HEK293 (cell line): ENCODE results near the gene CDKL2.

Source experiments
- CTCF ChIA-PET: fragments of 350-600 bp; formaldehyde crosslinking; extraction: SDS; loops from one replicate; lab custom pipeline; 2021; ENCODE audit warnings: antibody characterized with exemption; lab: Yijun Ruan, JAX
- POLR2A ChIA-PET: fragments of 300-600 bp; formaldehyde crosslinking; extraction: SDS; loops from one replicate; lab custom pipeline; 2020; ENCODE audit warnings: antibody characterized with exemption, inconsistent platforms; lab: Yijun Ruan, JAX
- H3K27ac ChIP-seq: fragments of 200-500 bp; sonication (Bioruptor generic); 2 replicates; pipeline ENCODE4 v1.5.1; 2014; ENCODE audit warnings: low read depth, low read length, control low read depth, inconsistent platforms; ENCODE audit errors: extremely low read depth
- H3K36me3 ChIP-seq, 2 experiments: fragments of 200-500 bp in 1 of 2; sonication (Bioruptor generic) in 1 of 2; 1 replicate in 1 of 2; 2 replicates in 1 of 2; pipeline ENCODE4 v1.5.1; 2014 to 2017; ENCODE audit warnings: inconsistent platforms in 2 of 2, low read length in 2 of 2; ENCODE audit not compliant: control insufficient read depth in 2 of 2, insufficient read depth in 1 of 2
- H3K4me1 ChIP-seq: fragments of 200-500 bp; sonication (Bioruptor generic); 2 replicates; pipeline ENCODE4 v1.5.1; 2014; ENCODE audit warnings: mild to moderate bottlenecking, low read length, inconsistent platforms; ENCODE audit not compliant: control insufficient read depth, insufficient read depth
- H3K4me3 ChIP-seq: 2 replicates; pipeline ENCODE4 v1.5.1; 2011; ENCODE audit warnings: low read depth, mild to moderate bottlenecking, control low read depth, low read length, moderate library complexity
- H3K9me3 ChIP-seq: fragments of 200-500 bp; sonication (Bioruptor generic); 2 replicates; pipeline ENCODE4 v1.5.1; 2014; ENCODE audit warnings: low read depth, low read length, inconsistent platforms; ENCODE audit not compliant: control insufficient read depth, insufficient read depth
- BCL11B ChIP-seq: fragments of 450-650 bp; formaldehyde crosslinking; IDR thresholded peaks from 2 replicates; pipeline ENCODE4 v1.5.1; 2016; ENCODE audit warnings: low read depth, missing biosample characterization, missing genetic modification characterization
- GLIS2 ChIP-seq: fragments of 450-650 bp; formaldehyde crosslinking; IDR thresholded peaks from 2 replicates; pipeline ENCODE4 v1.5.1; 2016; ENCODE audit warnings: missing biosample characterization, missing genetic modification characterization
- HOXA7 ChIP-seq: sonication (generic); formaldehyde crosslinking; IDR thresholded peaks from 2 replicates; pipeline ENCODE4 v1.8.1; 2022; ENCODE audit warnings: missing genetic modification reagents, borderline replicate concordance
- OVOL3 ChIP-seq: fragments of 450-650 bp; formaldehyde crosslinking; IDR thresholded peaks from 2 replicates; pipeline ENCODE4 v1.5.1; 2016; ENCODE audit warnings: missing biosample characterization, missing genetic modification characterization
- TCF7L2 ChIP-seq: IDR thresholded peaks from 2 replicates; pipeline ENCODE4 v1.6.1; 2011; ENCODE audit warnings: low read depth, mild to moderate bottlenecking, inconsistent platforms, low read length, moderate library complexity, borderline replicate concordance
- ZBTB17 ChIP-seq: fragments of 450-650 bp; formaldehyde crosslinking; IDR thresholded peaks from 2 replicates; pipeline ENCODE4 v1.5.1; 2016; ENCODE audit warnings: missing biosample characterization, missing genetic modification characterization
- ZBTB20 ChIP-seq: fragments of 450-650 bp; formaldehyde crosslinking; IDR thresholded peaks from 2 replicates; pipeline ENCODE4 v1.5.1; 2016; ENCODE audit warnings: missing biosample characterization, missing genetic modification characterization
- ZFP41 ChIP-seq: fragments of 450-650 bp; formaldehyde crosslinking; IDR thresholded peaks from 2 replicates; pipeline ENCODE4 v1.5.1; 2016; ENCODE audit warnings: missing biosample characterization, missing genetic modification characterization, borderline replicate concordance
- ZFP69B ChIP-seq: fragments of 450-650 bp; formaldehyde crosslinking; IDR thresholded peaks from 2 replicates; pipeline ENCODE4 v1.5.1; 2016; ENCODE audit warnings: missing biosample characterization, missing genetic modification characterization
- ZIC2 ChIP-seq: fragments of 450-650 bp; formaldehyde crosslinking; IDR thresholded peaks from 2 replicates; pipeline ENCODE4 v1.5.1; 2016; ENCODE audit warnings: missing biosample characterization, missing genetic modification characterization
- ZNF133 ChIP-seq: fragments of 450-650 bp; formaldehyde crosslinking; IDR thresholded peaks from 2 replicates; pipeline ENCODE4 v1.5.1; 2016; ENCODE audit warnings: missing biosample characterization, missing genetic modification characterization
- ZNF146 ChIP-seq: fragments of 450-650 bp; formaldehyde crosslinking; IDR thresholded peaks from 2 replicates; pipeline ENCODE4 v1.5.1; 2016; ENCODE audit warnings: missing biosample characterization, missing genetic modification characterization
- ZNF174 ChIP-seq: fragments of 450-650 bp; formaldehyde crosslinking; IDR thresholded peaks from 2 replicates; pipeline ENCODE4 v1.5.0; 2017; ENCODE audit warnings: missing biosample characterization, mild to moderate bottlenecking, missing genetic modification characterization
- ZNF239 ChIP-seq: fragments of 450-650 bp; formaldehyde crosslinking; IDR thresholded peaks from 2 replicates; pipeline ENCODE4 v1.5.1; 2016; ENCODE audit warnings: missing biosample characterization, missing genetic modification characterization
- ZNF274 ChIP-seq, 2 experiments: fragments of 200-500 bp in 1 of 2; fragments of 450-650 bp in 1 of 2; sonication (Bioruptor generic) in 1 of 2; formaldehyde crosslinking in 1 of 2; IDR thresholded peaks; 2 replicates each; pipeline versions ENCODE4 v1.5.1 to v1.6.1; 2014 to 2016; ENCODE audit warnings: borderline replicate concordance in 1 of 2, inconsistent platforms in 1 of 2, low read length in 1 of 2, missing biosample characterization in 1 of 2, missing genetic modification characterization in 1 of 2
- ZNF302 ChIP-seq: fragments of 450-650 bp; formaldehyde crosslinking; IDR thresholded peaks from 2 replicates; pipeline ENCODE4 v1.5.1; 2016; ENCODE audit warnings: missing biosample characterization, missing genetic modification characterization, low read depth
- ZNF335 ChIP-seq: fragments of 450-650 bp; formaldehyde crosslinking; conservative IDR thresholded peaks from 2 replicates; pipeline ENCODE4 v1.5.1; 2016; ENCODE audit warnings: missing biosample characterization, missing genetic modification characterization
- ZNF341 ChIP-seq: fragments of 450-650 bp; formaldehyde crosslinking; IDR thresholded peaks from 2 replicates; pipeline ENCODE4; 2016; ENCODE audit warnings: low read depth, missing biosample characterization, missing genetic modification characterization
- ZNF354C ChIP-seq: fragments of 450-650 bp; formaldehyde crosslinking; IDR thresholded peaks from 2 replicates; pipeline ENCODE4 v1.5.1; 2016; ENCODE audit warnings: missing biosample characterization, missing genetic modification characterization, low read depth, borderline replicate concordance
- ZNF37A ChIP-seq: fragments of 450-650 bp; IDR thresholded peaks from 2 replicates; pipeline ENCODE4 v1.5.1; 2018; ENCODE audit warnings: missing biosample characterization, missing genetic modification characterization
- ZNF394 ChIP-seq: fragments of 450-650 bp; formaldehyde crosslinking; IDR thresholded peaks from 2 replicates; pipeline ENCODE4 v1.5.1; 2016; ENCODE audit warnings: missing biosample characterization, missing genetic modification characterization, mild to moderate bottlenecking, moderate library complexity, borderline replicate concordance
- ZNF510 ChIP-seq: fragments of 450-650 bp; formaldehyde crosslinking; IDR thresholded peaks from 2 replicates; pipeline ENCODE4 v1.5.1; 2018; ENCODE audit warnings: mild to moderate bottlenecking, missing genetic modification characterization, missing biosample characterization; ENCODE audit not compliant: insufficient replicate concordance
- ZNF549 ChIP-seq: fragments of 450-650 bp; IDR thresholded peaks from 2 replicates; pipeline ENCODE4 v1.5.1; 2018; ENCODE audit warnings: missing biosample characterization, missing genetic modification characterization, mild to moderate bottlenecking, inconsistent platforms, moderate library complexity
- ZNF621 ChIP-seq: fragments of 450-650 bp; formaldehyde crosslinking; IDR thresholded peaks from 2 replicates; pipeline ENCODE4 v1.5.1; 2017; ENCODE audit warnings: missing biosample characterization, missing genetic modification characterization
- ZNF629 ChIP-seq: fragments of 450-650 bp; formaldehyde crosslinking; IDR thresholded peaks from 2 replicates; pipeline ENCODE4 v1.5.1; 2017; ENCODE audit warnings: missing biosample characterization, missing genetic modification characterization
- ZNF670 ChIP-seq: fragments of 450-650 bp; formaldehyde crosslinking; IDR thresholded peaks from 2 replicates; pipeline ENCODE4 v1.5.1; 2016; ENCODE audit warnings: missing biosample characterization, missing genetic modification characterization, low read depth
- ZNF701 ChIP-seq: fragments of 450-650 bp; formaldehyde crosslinking; IDR thresholded peaks from 2 replicates; pipeline ENCODE4 v1.5.1; 2016; ENCODE audit warnings: missing biosample characterization, missing genetic modification characterization
- TF ChIP-seq, protein P1 (sequence below): fragments of 450-650 bp; formaldehyde crosslinking; IDR thresholded peaks from 2 replicates; pipeline ENCODE4 v1.5.1; 2017; ENCODE audit warnings: missing biosample characterization, missing genetic modification characterization
- TF ChIP-seq, protein P2 (sequence below): fragments of 450-650 bp; formaldehyde crosslinking; IDR thresholded peaks from 2 replicates; pipeline ENCODE4 v1.5.1; 2017; ENCODE audit warnings: missing biosample characterization, missing genetic modification characterization

The CDKL2 gene

DNA sequence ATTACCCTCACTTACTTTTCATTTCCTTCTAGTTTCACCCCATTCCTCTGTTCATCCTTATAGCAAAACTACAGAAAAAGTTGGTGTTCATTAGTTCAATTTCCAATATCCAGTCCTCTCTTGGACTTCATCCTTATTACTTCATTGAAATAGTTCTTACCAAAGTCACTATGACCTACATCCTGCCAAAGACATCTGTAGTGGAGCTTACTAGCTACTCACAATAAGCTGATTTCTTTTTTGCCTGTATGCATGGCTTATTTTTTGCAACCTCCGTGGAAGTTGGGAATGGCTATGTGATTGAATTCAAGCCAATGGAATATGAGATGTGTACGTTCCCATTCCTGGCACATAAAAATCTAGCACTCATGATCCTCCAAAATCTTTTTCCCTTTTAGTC is 4.6 kb upstream of the CDKL2 start:
- Histone ChIP-seq H3K9me3 (no peaks in the 10 kb centered on the region), H3K4me1 (no peaks in the 10 kb centered on the region), H3K27ac (no peak overlapping the region), H3K36me3 (no peaks in the 10 kb centered on the region), H3K4me3 (no peak overlapping the region)
- POLR2A ChIA-PET: no interaction called here
- CTCF ChIA-PET: no interaction called here
- no peak for TF ChIP-seq ZFP41 (tag by site-specific recombination)
- no peak for TF ChIP-seq ZNF302 (tag by site-specific recombination)
- no peak for TF ChIP-seq ZNF549 (tag by site-specific recombination)
- no peak for TF ChIP-seq ZIC2
- TF ChIP-seq ZNF133 (tag by site-specific recombination): no peak
- no peak for TF ChIP-seq HOXA7 (CRISPR knock-in tag)

DNA sequence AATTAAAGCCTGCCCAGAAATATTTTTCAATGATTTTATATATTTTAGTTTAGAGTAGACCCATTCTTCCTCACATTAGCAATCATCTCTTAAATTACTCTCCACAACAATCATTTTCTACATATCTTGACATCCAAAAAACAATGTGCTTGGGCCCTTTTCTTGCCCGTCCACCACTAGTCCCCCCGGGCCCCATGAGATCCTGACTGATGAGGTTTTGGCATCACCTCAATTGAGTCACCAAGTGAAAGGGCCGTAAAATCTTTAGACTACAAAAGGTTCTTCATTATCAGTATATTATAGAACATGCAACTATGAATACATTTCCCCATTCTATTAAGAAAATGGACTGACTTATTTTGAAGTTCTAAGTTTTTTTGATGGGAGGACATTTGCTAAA is 4.0 kb upstream of the CDKL2 start:
- Histone ChIP-seq H3K4me1 (no peaks in the 10 kb centered on the region), H3K4me3 (no peak overlapping the region), H3K9me3 (no peaks in the 10 kb centered on the region), H3K27ac (no peak overlapping the region), H3K36me3 (no peaks in the 10 kb centered on the region)
- TF ChIP-seq OVOL3 (tag by site-specific recombination): no peak
- TF ChIP-seq ZNF621: no peak
- TF ChIP-seq ZNF510 (tag by site-specific recombination): no peak
- no peak for TF ChIP-seq ZNF341 (tag by site-specific recombination)
- TF ChIP-seq, protein P1, sequence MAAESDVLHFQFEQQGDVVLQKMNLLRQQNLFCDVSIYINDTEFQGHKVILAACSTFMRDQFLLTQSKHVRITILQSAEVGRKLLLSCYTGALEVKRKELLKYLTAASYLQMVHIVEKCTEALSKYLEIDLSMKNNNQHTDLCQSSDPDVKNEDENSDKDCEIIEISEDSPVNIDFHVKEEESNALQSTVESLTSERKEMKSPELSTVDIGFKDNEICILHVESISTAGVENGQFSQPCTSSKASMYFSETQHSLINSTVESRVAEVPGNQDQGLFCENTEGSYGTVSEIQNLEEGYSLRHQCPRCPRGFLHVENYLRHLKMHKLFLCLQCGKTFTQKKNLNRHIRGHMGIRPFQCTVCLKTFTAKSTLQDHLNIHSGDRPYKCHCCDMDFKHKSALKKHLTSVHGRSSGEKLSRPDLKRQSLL: no peak
- TF ChIP-seq ZNF146 (tag by site-specific recombination): no peak
- TF ChIP-seq ZNF37A (tag by site-specific recombination): no peak
- TF ChIP-seq ZNF335: no peak
- TF ChIP-seq ZNF274 (IDR thresholded peaks at IDR 0.05; ENCODE audit: low read length): no peak
- no peak for TF ChIP-seq ZNF274 (tag by site-specific recombination; IDR thresholded peaks at IDR 0.05; ENCODE audit: borderline replicate concordance)
- no peak for TF ChIP-seq ZNF174 (tag by site-specific recombination)
- TF ChIP-seq ZNF670: no peak
- TF ChIP-seq ZNF354C (tag by site-specific recombination): no peak
- ChIA-PET CTCF (no interaction called here), POLR2A (no interaction called here)

DNA sequence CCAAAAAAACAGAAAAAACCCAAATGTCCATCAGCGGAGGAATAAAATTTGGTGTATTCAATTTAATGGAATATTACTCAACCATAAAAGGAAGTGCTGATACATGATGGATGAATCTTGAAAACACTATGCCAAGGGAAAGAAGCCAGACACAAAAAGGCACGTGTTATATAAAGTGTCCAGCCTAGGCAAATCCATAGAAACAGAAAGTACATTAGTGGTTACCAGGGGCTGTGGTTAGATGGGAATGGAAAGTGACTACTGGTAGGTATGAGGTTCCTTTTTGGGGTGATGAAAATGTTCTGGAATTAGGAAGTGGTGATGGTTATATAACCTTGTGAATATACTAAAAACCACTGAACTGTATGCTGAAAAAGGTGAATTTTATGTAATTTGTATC is 3.5 kb upstream of the CDKL2 start:
- no peaks in the 10 kb centered on the region for H3K4me1 ChIP-seq
- POLR2A ChIA-PET: no interaction called here
- no peak overlapping the region for H3K27ac ChIP-seq
- no peaks in the 10 kb centered on the region for H3K36me3 ChIP-seq
- H3K4me3 ChIP-seq: no peak overlapping the region
- H3K9me3 ChIP-seq: no peaks in the 10 kb centered on the region
- CTCF ChIA-PET: no interaction called here
- no peak for TF ChIP-seq GLIS2 (tag by site-specific recombination)

DNA sequence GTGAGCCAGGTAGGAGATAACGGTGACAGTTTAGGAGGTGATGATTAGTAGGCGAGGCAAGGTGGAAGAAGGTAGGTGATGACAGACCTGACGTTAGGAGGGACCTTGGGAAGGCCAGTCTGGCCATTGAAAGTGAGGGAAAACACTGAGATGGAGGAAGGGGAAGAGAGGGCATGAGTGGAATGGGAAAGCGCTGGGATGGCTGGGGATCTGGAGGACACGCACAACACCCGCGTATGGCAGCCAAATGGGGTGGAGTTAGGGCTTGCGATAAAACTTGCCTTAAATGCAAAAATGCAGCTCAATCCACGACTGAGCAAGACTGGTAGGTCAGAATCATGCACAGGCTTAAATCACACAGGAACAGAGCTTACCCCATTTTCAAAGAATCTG is 605 bp upstream of the CDKL2 start:
- H3K4me3 ChIP-seq: peak overlapping the region; percentile 61
- CTCF ChIA-PET: no interaction called here
- TF ChIP-seq ZNF239 (tag by site-specific recombination): no peak
- no peak for TF ChIP-seq ZNF629
- no peak for TF ChIP-seq ZNF701
- no peak for TF ChIP-seq ZNF394 (tag by site-specific recombination)
- TF ChIP-seq ZBTB17 (tag by site-specific recombination): no peak
- TF ChIP-seq, protein P2, sequence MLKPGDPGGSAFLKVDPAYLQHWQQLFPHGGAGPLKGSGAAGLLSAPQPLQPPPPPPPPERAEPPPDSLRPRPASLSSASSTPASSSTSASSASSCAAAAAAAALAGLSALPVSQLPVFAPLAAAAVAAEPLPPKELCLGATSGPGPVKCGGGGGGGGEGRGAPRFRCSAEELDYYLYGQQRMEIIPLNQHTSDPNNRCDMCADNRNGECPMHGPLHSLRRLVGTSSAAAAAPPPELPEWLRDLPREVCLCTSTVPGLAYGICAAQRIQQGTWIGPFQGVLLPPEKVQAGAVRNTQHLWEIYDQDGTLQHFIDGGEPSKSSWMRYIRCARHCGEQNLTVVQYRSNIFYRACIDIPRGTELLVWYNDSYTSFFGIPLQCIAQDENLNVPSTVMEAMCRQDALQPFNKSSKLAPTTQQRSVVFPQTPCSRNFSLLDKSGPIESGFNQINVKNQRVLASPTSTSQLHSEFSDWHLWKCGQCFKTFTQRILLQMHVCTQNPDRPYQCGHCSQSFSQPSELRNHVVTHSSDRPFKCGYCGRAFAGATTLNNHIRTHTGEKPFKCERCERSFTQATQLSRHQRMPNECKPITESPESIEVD: no peak
- TF ChIP-seq ZFP69B (tag by site-specific recombination): peak; percentile 58; the same call in 1 of the 2 replicates
- TF ChIP-seq TCF7L2: no peak
- no peak for TF ChIP-seq BCL11B (tag by site-specific recombination)
- no peak for TF ChIP-seq ZBTB20

More for the DNA sequence above, 605 bp upstream of the CDKL2 start:
- Histone ChIP-seq H3K36me3 (no peaks in the 10 kb centered on the region), H3K27ac (no peak overlapping the region), H3K9me3 (no peaks in the 10 kb centered on the region), H3K4me1 (no peaks in the 10 kb centered on the region)
- POLR2A ChIA-PET: interaction anchor here (1.3 to 2.3 kb wide), 2 partner anchors 41 to 93 kb away, joined by 7 to 8 read pairs; partner anchors contain the start of gene USO1
